Activated T-cell treated with anti-CD3 and anti-CD28 coated beads, Interleukin-2, amount 50 U/mL, for 24 hours (primary cell): ENCODE results near the gene ZBTB3.
"Not testable (repeated sequence)": the region's sequence is repeated elsewhere in the genome, so short reads cannot be mapped to it uniquely, and the experiment has no call there.

ENCODE experiments used
- DNase-seq: peaks from one replicate; pipeline ENCODE4 v3.0.0-alpha.2; 2020
- H3K27ac Mint-ChIP-seq: 2 replicates; pipeline ENCODE4 v1.8.0; 2020; ENCODE audit warnings: mild to moderate bottlenecking, mixed read lengths
- H3K27me3 Mint-ChIP-seq: 2 replicates; pipeline ENCODE4 v1.8.0; 2020; ENCODE audit warnings: mixed read lengths
- H3K36me3 Mint-ChIP-seq: 2 replicates; pipeline ENCODE4 v1.8.0; 2020; ENCODE audit warnings: low read depth, mixed read lengths
- H3K4me1 Mint-ChIP-seq: 2 replicates; pipeline ENCODE4 v1.8.0; 2020; ENCODE audit warnings: low read depth, mixed read lengths
- H3K4me3 Mint-ChIP-seq: 2 replicates; pipeline ENCODE4 v1.8.0; 2020; ENCODE audit warnings: mild to moderate bottlenecking, moderate library complexity, mixed read lengths
- H3K9me3 Mint-ChIP-seq: 2 replicates; pipeline ENCODE4 v1.8.0; 2020; ENCODE audit warnings: mixed read lengths

The ZBTB3 gene

GRCh38 chr11:62777389-62777788 lies 23.4 kb upstream of the ZBTB3 start:
- Mint-ChIP-seq H3K9me3 (no peaks in the 10 kb centered on the region), H3K36me3 (peaks cover 69% of the 10 kb centered on the region), H3K27ac (peak overlapping the region; percentile 82), H3K27me3 (no peaks in the 10 kb centered on the region), H3K4me3 (no peak overlapping the region), H3K4me1 (peaks cover 27% of the 10 kb centered on the region)
- DNase-seq = no peak

DNA sequence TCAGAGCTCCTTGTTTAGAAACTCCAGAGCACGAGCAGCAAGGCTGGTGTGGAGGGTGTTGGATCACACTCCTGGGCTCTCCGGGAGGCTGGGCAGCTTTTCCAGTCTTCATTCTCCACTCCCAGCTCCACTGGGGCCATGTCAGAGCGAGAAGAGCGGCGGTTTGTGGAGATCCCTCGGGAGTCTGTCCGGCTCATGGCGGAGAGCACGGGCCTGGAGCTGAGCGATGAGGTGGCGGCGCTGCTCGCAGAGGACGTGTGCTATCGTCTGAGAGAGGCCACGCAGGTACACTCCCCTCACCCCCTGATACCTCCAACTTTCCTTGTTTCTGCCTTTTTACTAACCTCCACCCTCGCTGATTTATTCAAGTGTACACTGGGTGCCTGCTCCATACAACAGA lies 21.7 kb upstream of the ZBTB3 start:
- peaks cover 58% of the 10 kb centered on the region for H3K36me3 Mint-ChIP-seq
- H3K27me3 Mint-ChIP-seq = no peaks in the 10 kb centered on the region
- no peaks in the 10 kb centered on the region for H3K9me3 Mint-ChIP-seq
- peak overlapping the region; percentile 83 for H3K27ac Mint-ChIP-seq
- no peak for DNase-seq
- H3K4me1 Mint-ChIP-seq = peaks cover 35% of the 10 kb centered on the region
- no peak overlapping the region for H3K4me3 Mint-ChIP-seq

- DNase-seq = no peak
- H3K4me3 Mint-ChIP-seq = no peak overlapping the region
- peaks cover 53% of the 10 kb centered on the region for H3K36me3 Mint-ChIP-seq
- H3K27ac Mint-ChIP-seq = no peak overlapping the region
- peaks cover 47% of the 10 kb centered on the region for H3K4me1 Mint-ChIP-seq
- H3K27me3 Mint-ChIP-seq = no peaks in the 10 kb centered on the region
- no peaks in the 10 kb centered on the region for H3K9me3 Mint-ChIP-seq
Observed at GRCh38 chr11:62774407-62774806, 20.4 kb upstream of the ZBTB3 start.

GRCh38 chr11:62771144-62772021 lies 17.4 kb upstream of the ZBTB3 start, which contains the start of gene TAF6L:
Gene TAF6L (plus strand): TSS chr11:62771396. CDS start chr11:62775784, 4,388 bp downstream.
- Mint-ChIP-seq H3K27ac (peak within 1 kb of the TSS; percentile 99), H3K27me3 (no peaks in the 10 kb centered on the region), H3K4me1 (peaks cover 33% of the 10 kb centered on the region), H3K36me3 (peaks cover 48% of the 10 kb centered on the region), H3K4me3 (peak within 1 kb of the TSS; percentile 89), H3K9me3 (no peaks in the 10 kb centered on the region)
- peak; percentile 98 for DNase-seq

GRCh38 chr11:62770778-62771143 lies 16.8 kb upstream of the ZBTB3 start:
- Mint-ChIP-seq H3K4me3 (peak overlapping the region; percentile 89), H3K27me3 (no peaks in the 10 kb centered on the region), H3K9me3 (no peaks in the 10 kb centered on the region), H3K4me1 (peaks cover 35% of the 10 kb centered on the region), H3K27ac (peak overlapping the region; percentile 99), H3K36me3 (peaks cover 48% of the 10 kb centered on the region)
- DNase-seq = peak; percentile 63

GRCh38 chr11:62760867-62761227 lies 6.9 kb upstream of the ZBTB3 start:
- not testable (repeated sequence) for H3K9me3 Mint-ChIP-seq, DNase-seq, H3K27me3 Mint-ChIP-seq
- peaks cover 40% of the 10 kb centered on the region for H3K36me3 Mint-ChIP-seq
- H3K4me1 Mint-ChIP-seq = peaks cover 22% of the 10 kb centered on the region
- H3K27ac Mint-ChIP-seq = peak overlapping the region; percentile 84
- peak overlapping the region; percentile 99 for H3K4me3 Mint-ChIP-seq

GRCh38 chr11:62757846-62758788 lies 4.2 kb upstream of the ZBTB3 start:
- no peak for DNase-seq
- Mint-ChIP-seq H3K4me3 (no peak overlapping the region), H3K27me3 (no peaks in the 10 kb centered on the region), H3K27ac (no peak overlapping the region), H3K36me3 (peaks cover 23% of the 10 kb centered on the region), H3K9me3 (no peaks in the 10 kb centered on the region), H3K4me1 (peaks cover 26% of the 10 kb centered on the region)

DNA sequence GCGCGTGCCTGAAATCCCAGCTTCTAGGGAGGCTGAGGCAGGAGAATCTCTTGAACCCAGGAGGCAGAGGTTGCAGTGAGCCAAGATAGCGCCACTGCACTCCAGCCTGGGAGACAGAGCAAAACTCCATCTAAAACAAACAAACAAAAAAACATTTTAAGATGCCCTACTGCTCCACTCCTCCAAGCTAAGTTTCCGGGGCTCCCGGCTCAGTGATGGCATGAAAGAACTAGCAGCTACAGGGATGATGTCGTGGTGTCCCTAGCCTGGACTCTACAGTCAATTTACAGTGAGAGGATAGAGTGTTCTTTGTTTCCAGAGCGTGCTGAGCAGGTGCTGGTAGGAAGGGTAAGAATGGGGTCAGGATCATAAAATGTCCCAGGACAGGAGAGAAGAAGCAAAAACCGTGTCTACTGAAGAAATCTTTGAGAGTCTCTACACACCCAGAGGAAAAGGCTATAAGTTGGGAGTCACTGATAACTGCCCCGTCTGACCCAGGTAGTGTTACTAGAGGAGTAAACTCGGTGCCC lies 1.2 kb upstream of the ZBTB3 start:
- Mint-ChIP-seq H3K9me3 (no peaks in the 10 kb centered on the region), H3K27me3 (no peaks in the 10 kb centered on the region), H3K4me3 (peak overlapping the region; percentile 98), H3K4me1 (peaks cover 24% of the 10 kb centered on the region), H3K27ac (peak overlapping the region; percentile 37), H3K36me3 (peaks cover 19% of the 10 kb centered on the region)
- no peak for DNase-seq

DNA sequence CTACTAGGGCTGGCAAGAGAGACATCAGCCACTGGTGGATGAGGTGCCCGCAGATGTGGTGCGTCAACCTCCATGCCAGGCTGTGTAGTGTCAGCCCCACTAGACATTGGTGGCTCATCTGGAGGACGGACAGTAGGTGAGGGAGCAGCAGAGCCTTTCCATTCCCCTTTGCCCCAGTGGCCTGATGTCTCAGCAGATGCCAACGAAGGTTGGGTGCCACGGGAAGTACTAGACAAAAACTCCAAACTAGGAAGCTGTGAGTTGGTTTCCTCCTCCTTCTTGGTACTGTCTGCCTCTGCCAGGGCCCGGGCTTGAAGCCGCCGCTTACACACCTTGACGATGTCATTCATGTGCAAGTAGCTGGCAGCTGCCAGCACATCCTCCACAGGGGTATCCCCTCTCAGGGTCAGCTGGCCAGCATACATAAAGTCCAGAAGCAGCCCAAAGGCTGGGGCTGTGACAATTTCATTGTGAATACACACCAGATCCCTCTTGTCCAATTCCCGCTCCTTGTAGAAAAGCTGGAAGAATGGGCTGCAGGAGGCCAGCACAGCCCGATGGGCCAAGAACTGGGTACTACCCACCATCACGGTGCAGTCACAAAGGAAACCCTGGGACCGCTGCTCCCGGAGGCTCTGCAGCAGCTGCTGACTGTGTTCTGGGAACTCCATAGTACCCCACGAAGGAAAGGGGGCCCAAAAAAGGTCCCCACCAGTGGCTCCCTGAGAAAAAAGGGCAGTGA lies 795 bp downstream of the ZBTB3 start:
- no peaks in the 10 kb centered on the region for H3K9me3 Mint-ChIP-seq
- H3K36me3 Mint-ChIP-seq = peaks cover 30% of the 10 kb centered on the region
- H3K27me3 Mint-ChIP-seq = no peaks in the 10 kb centered on the region
- no peak for DNase-seq
- peak overlapping the region; percentile 100 for H3K27ac Mint-ChIP-seq
- H3K4me1 Mint-ChIP-seq = peaks cover 36% of the 10 kb centered on the region
- peak overlapping the region; percentile 98 for H3K4me3 Mint-ChIP-seq

DNA sequence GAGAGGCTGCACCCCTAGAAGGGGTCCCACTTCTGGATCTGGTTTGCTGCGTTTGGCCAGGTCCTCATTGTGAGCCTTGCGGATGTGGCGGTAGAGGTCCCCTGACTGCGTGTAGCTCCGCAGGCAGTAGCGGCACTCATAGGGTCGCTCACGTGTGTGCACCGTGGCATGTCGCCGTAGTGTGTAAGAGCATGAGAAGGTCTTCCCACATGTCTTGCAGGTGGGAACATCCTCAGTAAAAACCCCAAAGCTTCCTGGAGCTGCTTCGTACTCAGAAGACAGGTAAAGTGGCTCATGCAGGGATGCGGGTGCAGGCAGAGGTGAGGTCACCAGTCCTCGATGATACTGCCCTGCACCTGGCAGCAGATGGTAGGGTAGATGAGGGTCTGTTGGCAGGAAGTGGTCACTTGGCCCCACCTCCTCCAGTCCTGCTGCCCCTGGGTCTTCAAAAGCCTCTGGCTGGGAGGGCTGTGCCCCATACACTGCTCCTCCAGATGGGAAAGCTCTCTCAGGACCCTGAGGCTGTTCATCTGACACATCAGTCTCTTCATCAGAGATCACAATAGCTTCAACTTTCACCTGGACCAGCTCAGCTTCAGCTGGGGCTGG lies 1.7 kb downstream of the ZBTB3 start:
- peaks cover 30% of the 10 kb centered on the region for H3K36me3 Mint-ChIP-seq
- no peaks in the 10 kb centered on the region for H3K27me3 Mint-ChIP-seq
- H3K4me1 Mint-ChIP-seq = peaks cover 37% of the 10 kb centered on the region
- peak overlapping the region; percentile 53 for H3K27ac Mint-ChIP-seq
- no peak overlapping the region for H3K4me3 Mint-ChIP-seq
- H3K9me3 Mint-ChIP-seq = no peaks in the 10 kb centered on the region
- no peak for DNase-seq

DNA sequence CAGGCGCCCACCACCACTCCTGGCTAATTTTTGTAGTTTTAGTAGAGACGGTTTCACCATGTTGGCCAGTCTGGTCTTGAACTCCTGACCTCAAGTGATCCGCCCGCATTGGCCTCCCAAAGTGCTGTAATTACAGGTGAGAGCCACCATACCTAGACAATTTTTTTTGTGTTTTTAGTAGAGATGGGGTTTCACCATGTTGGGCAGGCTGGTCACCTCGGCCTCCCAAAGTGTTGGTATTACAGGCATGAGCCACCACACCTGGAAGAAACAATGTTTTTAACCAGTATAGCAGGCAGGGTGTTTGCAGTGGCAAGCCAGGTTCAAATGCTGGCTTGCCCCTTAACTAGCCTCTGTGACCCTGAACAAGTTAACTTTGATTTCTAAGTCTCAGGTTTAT lies 4.0 kb downstream of the ZBTB3 start:
- Mint-ChIP-seq H3K4me1 (peaks cover 37% of the 10 kb centered on the region), H3K27ac (peak overlapping the region; percentile 70), H3K36me3 (peaks cover 30% of the 10 kb centered on the region)
- not testable (repeated sequence) for H3K27me3 Mint-ChIP-seq, H3K4me3 Mint-ChIP-seq, H3K9me3 Mint-ChIP-seq, DNase-seq

DNA sequence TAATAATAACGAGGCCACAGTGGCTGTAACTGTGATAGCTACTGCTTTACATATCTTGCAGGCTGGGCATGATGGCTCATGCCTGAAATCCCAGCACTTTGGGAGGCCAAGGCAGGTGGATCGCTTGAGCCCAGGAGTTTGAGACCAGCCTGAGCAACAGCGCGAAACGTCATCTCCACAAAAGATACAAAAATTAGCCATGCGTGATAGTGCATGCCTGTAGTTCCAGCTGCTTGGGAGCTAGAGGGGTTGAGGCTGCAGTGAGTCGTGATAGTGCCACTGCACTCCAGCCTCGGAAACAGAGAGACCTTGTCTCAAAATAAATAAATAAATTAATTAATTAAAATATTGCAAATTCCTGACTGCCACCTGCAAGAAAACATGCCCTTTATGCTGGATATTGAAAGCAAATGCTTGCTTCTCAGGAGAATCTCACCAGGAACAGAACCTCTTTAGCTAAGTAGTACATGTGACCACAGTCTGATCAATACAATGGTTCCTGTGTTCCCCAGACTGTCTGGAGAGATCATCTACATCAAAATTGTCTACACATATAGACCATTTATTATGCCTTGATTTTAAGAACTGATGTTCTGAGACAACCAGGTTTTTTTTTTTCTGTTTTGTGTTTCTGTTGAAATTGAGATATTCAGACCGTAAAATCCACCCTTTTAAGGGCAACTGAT lies 6.3 kb downstream of the ZBTB3 start:
- Mint-ChIP-seq H3K27ac (no peak overlapping the region), H3K9me3 (no peaks in the 10 kb centered on the region), H3K4me3 (no peak overlapping the region), H3K27me3 (no peaks in the 10 kb centered on the region), H3K36me3 (peaks cover 20% of the 10 kb centered on the region), H3K4me1 (peaks cover 23% of the 10 kb centered on the region)
- DNase-seq = no peak

- DNase-seq = no peak
- no peaks in the 10 kb centered on the region for H3K27me3 Mint-ChIP-seq
- peaks cover 7% of the 10 kb centered on the region for H3K4me1 Mint-ChIP-seq
- peaks cover 71% of the 10 kb centered on the region for H3K36me3 Mint-ChIP-seq
- no peak overlapping the region for H3K27ac Mint-ChIP-seq
- H3K9me3 Mint-ChIP-seq = no peaks in the 10 kb centered on the region
- no peak overlapping the region for H3K4me3 Mint-ChIP-seq
Observed at GRCh38 chr11:62737196-62737595, 16.8 kb downstream of the ZBTB3 start.
